ENCODE data around the gene DIS3L.
"Not testable (repeated sequence)": the region's sequence is repeated elsewhere in the genome, so short reads cannot be mapped to it uniquely, and the experiment has no call there.

Gene DIS3L

GRCh38 chr15:66254951-66255676 is 38.3 kb upstream of the DIS3L start:
- 44% methylated on average over 19 of the region's 19 CpGs for WGBS
- Histone ChIP-seq H3K9ac (ENCODE audit: low read depth, low read length) (no peak overlapping the region), H3K4me1 (ENCODE audit: insufficient read depth, low read length) (0 out of 2 replicates have a peak, but pooled peaks cover 3% of the 10 kb centered on the region), H3K36me3 (ENCODE audit: insufficient read depth, low read length) (no peaks in the 10 kb centered on the region), H3K27me3 (ENCODE audit: insufficient read depth, low read length) (peaks cover 85% of the 10 kb centered on the region), H3K9me3 (ENCODE audit: insufficient read depth, low read depth, low read length) (no peaks in the 10 kb centered on the region), H3K4me3 (ENCODE audit: low read length) (peak overlapping the region; percentile 59), H3K27ac (ENCODE audit: low read depth, low read length) (no peak overlapping the region)

GRCh38 chr15:66256692-66257091 is 36.7 kb upstream of the DIS3L start:
- Histone ChIP-seq H3K4me3 (ENCODE audit: low read length) (no peak overlapping the region), H3K9ac (ENCODE audit: low read depth, low read length) (no peak overlapping the region), H3K27ac (ENCODE audit: low read depth, low read length) (no peak overlapping the region), H3K4me1 (ENCODE audit: insufficient read depth, low read length) (0 out of 2 replicates have a peak, but pooled peaks cover 3% of the 10 kb centered on the region), H3K36me3 (ENCODE audit: insufficient read depth, low read length) (no peaks in the 10 kb centered on the region), H3K9me3 (ENCODE audit: insufficient read depth, low read depth, low read length) (no peaks in the 10 kb centered on the region), H3K27me3 (ENCODE audit: insufficient read depth, low read length) (peaks cover 70% of the 10 kb centered on the region)
- 76% methylated on average over 3 of the region's 3 CpGs for WGBS

GRCh38 chr15:66261056-66261455 is 32.3 kb upstream of the DIS3L start:
- Histone ChIP-seq H3K4me1 (ENCODE audit: insufficient read depth, low read length) (no peaks in the 10 kb centered on the region), H3K9me3 (ENCODE audit: insufficient read depth, low read depth, low read length) (peaks cover 5% of the 10 kb centered on the region), H3K27me3 (ENCODE audit: insufficient read depth, low read length) (peaks cover 26% of the 10 kb centered on the region), H3K4me3 (ENCODE audit: low read length) (no peak overlapping the region), H3K27ac (ENCODE audit: low read depth, low read length) (no peak overlapping the region), H3K36me3 (ENCODE audit: insufficient read depth, low read length) (no peaks in the 10 kb centered on the region), H3K9ac (ENCODE audit: low read depth, low read length) (no peak overlapping the region)
- 95% methylated on average over 3 of the region's 3 CpGs for WGBS

GRCh38 chr15:66262837-66263236 is 30.5 kb upstream of the DIS3L start:
- not testable (repeated sequence) for H3K27me3 ChIP-seq (ENCODE audit: insufficient read depth, low read length)
- 92% methylated on average over 1 of the region's 1 CpG for WGBS

GRCh38 chr15:66264859-66265513 is 28.4 kb upstream of the DIS3L start:
- Histone ChIP-seq H3K4me3 (ENCODE audit: low read length) (no peak overlapping the region), H3K9ac (ENCODE audit: low read depth, low read length) (no peak overlapping the region), H3K9me3 (ENCODE audit: insufficient read depth, low read depth, low read length) (peaks cover 5% of the 10 kb centered on the region), H3K4me1 (ENCODE audit: insufficient read depth, low read length) (peaks cover 6% of the 10 kb centered on the region; the same call in 1 of the 2 replicates), H3K36me3 (ENCODE audit: insufficient read depth, low read length) (no peaks in the 10 kb centered on the region), H3K27me3 (ENCODE audit: insufficient read depth, low read length) (no peaks in the 10 kb centered on the region), H3K27ac (ENCODE audit: low read depth, low read length) (no peak overlapping the region)
- WGBS, result 94% methylated on average over 18 of the region's 20 CpGs

More at GRCh38 chr15:66262837-66263236, 30.5 kb upstream of the DIS3L start:
- H3K9me3 ChIP-seq (ENCODE audit: insufficient read depth, low read depth, low read length); H3K27ac ChIP-seq (ENCODE audit: low read depth, low read length); H3K4me1 ChIP-seq (ENCODE audit: insufficient read depth, low read length); H3K9ac ChIP-seq (ENCODE audit: low read depth, low read length); H3K4me3 ChIP-seq (ENCODE audit: low read length); H3K36me3 ChIP-seq (ENCODE audit: insufficient read depth, low read length): not testable (repeated sequence)

- WGBS, result 61% methylated on average over 13 of the region's 13 CpGs
- Histone ChIP-seq H3K36me3 (ENCODE audit: insufficient read depth, low read length) (no peaks in the 10 kb centered on the region), H3K4me1 (ENCODE audit: insufficient read depth, low read length) (peaks cover 6% of the 10 kb centered on the region; the same call in 1 of the 2 replicates), H3K27me3 (ENCODE audit: insufficient read depth, low read length) (no peaks in the 10 kb centered on the region), H3K9me3 (ENCODE audit: insufficient read depth, low read depth, low read length) (no peaks in the 10 kb centered on the region), H3K4me3 (ENCODE audit: low read length) (no peak overlapping the region), H3K9ac (ENCODE audit: low read depth, low read length) (no peak overlapping the region), H3K27ac (ENCODE audit: low read depth, low read length) (no peak overlapping the region)
These were observed 23.9 kb upstream of the DIS3L start for GRCh38 chr15:66269326-66270090.

- H3K4me1 ChIP-seq (ENCODE audit: insufficient read depth, low read length), result peaks cover 6% of the 10 kb centered on the region; the same call in 1 of the 2 replicates
- 80% methylated on average over 6 of the region's 6 CpGs for WGBS
- H3K4me3 ChIP-seq (ENCODE audit: low read length), result no peak overlapping the region
These were observed 22.4 kb upstream of the DIS3L start for GRCh38 chr15:66270932-66271331.

GRCh38 chr15:66275352-66275751 is 18.0 kb upstream of the DIS3L start:
- H3K4me3 ChIP-seq (ENCODE audit: low read length), result no peak overlapping the region
- H3K9ac ChIP-seq (ENCODE audit: low read depth, low read length), result no peak overlapping the region
- no peaks in the 10 kb centered on the region for H3K36me3 ChIP-seq (ENCODE audit: insufficient read depth, low read length)
- H3K9me3 ChIP-seq (ENCODE audit: insufficient read depth, low read depth, low read length), result no peaks in the 10 kb centered on the region
- no peak overlapping the region for H3K27ac ChIP-seq (ENCODE audit: low read depth, low read length)
- H3K4me1 ChIP-seq (ENCODE audit: insufficient read depth, low read length), result 0 out of 2 replicates have a peak, but pooled peaks cover 3% of the 10 kb centered on the region
- no peaks in the 10 kb centered on the region for H3K27me3 ChIP-seq (ENCODE audit: insufficient read depth, low read length)

More at GRCh38 chr15:66270932-66271331, 22.4 kb upstream of the DIS3L start:
- Histone ChIP-seq H3K27me3 (ENCODE audit: insufficient read depth, low read length) (no peaks in the 10 kb centered on the region), H3K9ac (ENCODE audit: low read depth, low read length) (no peak overlapping the region), H3K36me3 (ENCODE audit: insufficient read depth, low read length) (no peaks in the 10 kb centered on the region), H3K27ac (ENCODE audit: low read depth, low read length) (no peak overlapping the region), H3K9me3 (ENCODE audit: insufficient read depth, low read depth, low read length) (no peaks in the 10 kb centered on the region)

GRCh38 chr15:66276546-66276945 is 16.8 kb upstream of the DIS3L start:
- H3K4me1 ChIP-seq (ENCODE audit: insufficient read depth, low read length), result 0 out of 2 replicates have a peak, but pooled peaks cover 3% of the 10 kb centered on the region
- H3K36me3 ChIP-seq (ENCODE audit: insufficient read depth, low read length), result no peaks in the 10 kb centered on the region
- WGBS, result 92% methylated on average over 2 of the region's 3 CpGs

GRCh38 chr15:66278056-66278455 is 15.3 kb upstream of the DIS3L start:
- Histone ChIP-seq H3K4me3 (ENCODE audit: low read length) (no peak overlapping the region), H3K27me3 (ENCODE audit: insufficient read depth, low read length) (no peaks in the 10 kb centered on the region), H3K36me3 (ENCODE audit: insufficient read depth, low read length) (no peaks in the 10 kb centered on the region), H3K4me1 (ENCODE audit: insufficient read depth, low read length) (0 out of 2 replicates have a peak, but pooled peaks cover 3% of the 10 kb centered on the region), H3K27ac (ENCODE audit: low read depth, low read length) (no peak overlapping the region), H3K9me3 (ENCODE audit: insufficient read depth, low read depth, low read length) (no peaks in the 10 kb centered on the region), H3K9ac (ENCODE audit: low read depth, low read length) (no peak overlapping the region)
- WGBS, result 83% methylated on average over 6 of the region's 6 CpGs

More at GRCh38 chr15:66276546-66276945, 16.8 kb upstream of the DIS3L start:
- Histone ChIP-seq H3K9me3 (ENCODE audit: insufficient read depth, low read depth, low read length) (no peaks in the 10 kb centered on the region), H3K27ac (ENCODE audit: low read depth, low read length) (no peak overlapping the region), H3K9ac (ENCODE audit: low read depth, low read length) (no peak overlapping the region), H3K4me3 (ENCODE audit: low read length) (no peak overlapping the region), H3K27me3 (ENCODE audit: insufficient read depth, low read length) (no peaks in the 10 kb centered on the region)

- Histone ChIP-seq H3K36me3 (ENCODE audit: insufficient read depth, low read length) (no peaks in the 10 kb centered on the region), H3K27me3 (ENCODE audit: insufficient read depth, low read length) (no peaks in the 10 kb centered on the region), H3K9me3 (ENCODE audit: insufficient read depth, low read depth, low read length) (no peaks in the 10 kb centered on the region), H3K4me1 (ENCODE audit: insufficient read depth, low read length) (0 out of 2 replicates have a peak, but pooled peaks cover 3% of the 10 kb centered on the region), H3K9ac (ENCODE audit: low read depth, low read length) (no peak overlapping the region), H3K4me3 (ENCODE audit: low read length) (no peak overlapping the region), H3K27ac (ENCODE audit: low read depth, low read length) (no peak overlapping the region)
- 94% methylated on average over 6 of the region's 6 CpGs for WGBS
These were observed 14.7 kb upstream of the DIS3L start for GRCh38 chr15:66278671-66279070.

Measured in HUES64 (cell line).